Kidney epithelial cell (primary cell): ENCODE results near the gene KMT2C. TPM values are rescaled to one million over a fixed set of nuclear protein-coding genes. Genes with fewer than 3 reads are reported as not detected.

Experiments used
- DNase-seq: peaks from one replicate; pipeline ENCODE4 v3.0.0-alpha.2; 2010; ENCODE audit warnings: low read depth
- H3K27me3 ChIP-seq: 2 replicates; pipeline ENCODE4 v1.6.0; 2011; ENCODE audit warnings: low read length; ENCODE audit not compliant: control insufficient read depth, insufficient read depth
- H3K36me3 ChIP-seq: 2 replicates; pipeline ENCODE4 v1.5.1; 2011; ENCODE audit warnings: low read length; ENCODE audit not compliant: control insufficient read depth, insufficient read depth
- H3K4me3 ChIP-seq: 2 replicates; pipeline ENCODE4 v1.5.1; 2011; ENCODE audit warnings: low read depth, mild to moderate bottlenecking, control low read depth, low read length
- total RNA-seq: library from RNA; depleted of rRNA; stranded (reverse); fragments of >200 nt; gene quantifications from 2 replicates; pipeline ENCODE4 v1.2.3, GENCODE V29; 2015
- TF ChIP-seq, protein P1 (sequence below): IDR thresholded peaks from 2 replicates; pipeline ENCODE4 v1.5.1; 2011; ENCODE audit warnings: mild to moderate bottlenecking, moderate library complexity, low read length, control low read depth, inconsistent platforms; ENCODE audit not compliant: insufficient read depth, poor library complexity, severe bottlenecking

KMT2C gene
- total RNA-seq, 1 donor from 2014 or later = 29.0 TPM

DNA sequence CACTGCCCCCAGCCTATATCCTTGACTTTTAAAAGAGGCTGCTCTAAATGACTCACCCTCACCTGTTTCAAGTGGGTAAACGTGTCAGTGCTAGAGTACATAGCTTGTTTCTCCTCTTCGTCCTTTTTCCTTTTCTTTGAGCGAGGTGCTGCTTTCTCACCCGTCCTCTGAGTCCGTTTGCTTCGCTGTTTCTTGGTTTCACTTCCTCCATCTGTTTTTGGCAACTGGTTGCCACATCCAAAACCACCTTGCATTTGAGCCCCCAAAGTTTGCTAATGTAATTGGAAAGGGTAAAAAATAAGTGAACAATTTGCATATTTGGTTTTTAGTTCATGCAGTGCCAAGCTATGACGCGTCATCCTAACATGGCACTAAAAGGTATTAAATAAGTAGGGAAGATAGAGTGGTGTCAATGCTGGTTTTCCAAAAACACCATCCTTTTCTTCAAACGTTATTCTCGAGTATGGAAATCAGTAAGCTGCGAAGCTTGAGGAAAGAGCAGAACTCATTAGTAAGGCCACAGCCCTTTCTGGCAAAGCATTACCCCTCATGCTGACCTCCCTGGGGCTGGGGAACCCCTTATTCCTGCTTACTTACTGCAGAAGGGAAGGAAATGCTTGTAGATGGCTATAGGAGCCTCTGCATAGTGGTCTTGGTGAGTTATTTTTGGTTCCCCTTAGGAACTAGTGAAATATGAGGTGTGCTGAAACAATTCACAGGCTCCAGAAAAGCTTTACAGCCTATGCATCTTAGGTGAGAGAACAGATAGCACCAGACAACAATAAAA, 276.8 kb downstream of the KMT2C start:
- TF ChIP-seq, protein P1, sequence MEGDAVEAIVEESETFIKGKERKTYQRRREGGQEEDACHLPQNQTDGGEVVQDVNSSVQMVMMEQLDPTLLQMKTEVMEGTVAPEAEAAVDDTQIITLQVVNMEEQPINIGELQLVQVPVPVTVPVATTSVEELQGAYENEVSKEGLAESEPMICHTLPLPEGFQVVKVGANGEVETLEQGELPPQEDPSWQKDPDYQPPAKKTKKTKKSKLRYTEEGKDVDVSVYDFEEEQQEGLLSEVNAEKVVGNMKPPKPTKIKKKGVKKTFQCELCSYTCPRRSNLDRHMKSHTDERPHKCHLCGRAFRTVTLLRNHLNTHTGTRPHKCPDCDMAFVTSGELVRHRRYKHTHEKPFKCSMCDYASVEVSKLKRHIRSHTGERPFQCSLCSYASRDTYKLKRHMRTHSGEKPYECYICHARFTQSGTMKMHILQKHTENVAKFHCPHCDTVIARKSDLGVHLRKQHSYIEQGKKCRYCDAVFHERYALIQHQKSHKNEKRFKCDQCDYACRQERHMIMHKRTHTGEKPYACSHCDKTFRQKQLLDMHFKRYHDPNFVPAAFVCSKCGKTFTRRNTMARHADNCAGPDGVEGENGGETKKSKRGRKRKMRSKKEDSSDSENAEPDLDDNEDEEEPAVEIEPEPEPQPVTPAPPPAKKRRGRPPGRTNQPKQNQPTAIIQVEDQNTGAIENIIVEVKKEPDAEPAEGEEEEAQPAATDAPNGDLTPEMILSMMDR = no peak
- no peaks in the 10 kb centered on the region for H3K27me3 ChIP-seq
- peaks cover 4% of the 10 kb centered on the region for H3K36me3 ChIP-seq
- DNase-seq = no peak
- H3K4me3 ChIP-seq = no peak overlapping the region

DNA sequence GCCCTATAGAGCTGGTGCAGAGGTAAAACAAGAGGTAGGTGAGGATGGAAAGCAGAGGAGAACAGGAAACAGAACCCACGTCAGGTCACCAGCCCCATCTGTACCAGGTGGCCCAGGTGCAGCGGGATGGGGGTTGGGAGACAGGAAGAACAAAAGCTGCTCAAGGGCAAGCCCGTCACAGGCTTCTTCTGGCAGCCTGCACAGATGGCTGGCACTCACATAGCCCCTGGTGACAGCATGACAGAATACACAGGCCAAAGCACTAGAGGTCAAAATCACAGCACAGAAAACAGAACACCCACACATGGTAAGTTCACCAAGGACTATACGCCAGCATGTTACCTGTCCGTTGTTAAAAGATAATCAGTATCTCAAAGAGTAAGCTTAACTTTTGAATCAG, 283.5 kb downstream of the KMT2C start:
- H3K4me3 ChIP-seq = no peak overlapping the region
- DNase-seq = no peak
- H3K27me3 ChIP-seq = no peaks in the 10 kb centered on the region
- TF ChIP-seq, protein P1 = no peak
- no peaks in the 10 kb centered on the region for H3K36me3 ChIP-seq

DNA sequence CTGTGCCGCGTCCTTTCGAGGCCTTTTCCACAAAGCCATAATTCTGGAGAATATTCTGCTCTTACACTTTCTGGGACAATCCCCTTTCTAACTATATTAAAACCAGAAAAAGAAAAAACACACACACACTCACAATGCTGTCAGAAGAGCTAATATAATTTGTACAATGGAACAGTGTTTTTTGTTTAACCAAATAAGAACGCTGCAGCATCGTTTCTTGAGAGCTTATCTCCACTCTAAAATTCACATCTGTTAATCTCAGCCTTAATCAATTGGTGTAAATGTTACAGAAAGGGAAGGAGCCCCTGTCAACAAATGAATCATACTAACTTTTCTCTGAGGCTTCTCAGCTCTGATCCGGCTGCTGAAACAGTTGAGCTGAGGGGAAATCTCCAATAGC, 286.4 kb downstream of the KMT2C start:
- TF ChIP-seq, protein P1 = no peak
- H3K27me3 ChIP-seq = no peaks in the 10 kb centered on the region
- no peak overlapping the region for H3K4me3 ChIP-seq
- H3K36me3 ChIP-seq = no peaks in the 10 kb centered on the region
- no peak for DNase-seq

DNA sequence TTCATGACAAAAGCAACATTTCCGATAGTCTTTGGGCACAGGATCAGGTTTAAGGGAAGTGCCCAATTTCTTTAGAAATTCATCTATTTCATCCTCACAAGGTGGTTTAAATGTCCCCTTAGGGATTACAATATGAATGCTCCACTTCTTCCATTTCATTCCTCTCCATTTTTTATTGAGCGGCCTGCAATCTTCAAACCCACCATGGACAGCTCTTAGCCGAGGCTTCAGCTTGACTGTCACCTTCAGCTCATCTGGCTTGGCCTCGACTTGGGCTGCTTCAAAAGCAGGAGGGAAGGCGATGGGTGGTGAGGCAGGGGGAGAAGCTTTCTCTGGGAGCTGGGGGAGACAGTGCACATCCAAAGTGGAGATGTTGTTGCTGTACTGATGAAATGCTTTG, 287.1 kb downstream of the KMT2C start:
- DNase-seq = no peak
- TF ChIP-seq, protein P1 = no peak
- Histone ChIP-seq H3K36me3 (no peaks in the 10 kb centered on the region), H3K4me3 (no peak overlapping the region), H3K27me3 (no peaks in the 10 kb centered on the region)

DNA sequence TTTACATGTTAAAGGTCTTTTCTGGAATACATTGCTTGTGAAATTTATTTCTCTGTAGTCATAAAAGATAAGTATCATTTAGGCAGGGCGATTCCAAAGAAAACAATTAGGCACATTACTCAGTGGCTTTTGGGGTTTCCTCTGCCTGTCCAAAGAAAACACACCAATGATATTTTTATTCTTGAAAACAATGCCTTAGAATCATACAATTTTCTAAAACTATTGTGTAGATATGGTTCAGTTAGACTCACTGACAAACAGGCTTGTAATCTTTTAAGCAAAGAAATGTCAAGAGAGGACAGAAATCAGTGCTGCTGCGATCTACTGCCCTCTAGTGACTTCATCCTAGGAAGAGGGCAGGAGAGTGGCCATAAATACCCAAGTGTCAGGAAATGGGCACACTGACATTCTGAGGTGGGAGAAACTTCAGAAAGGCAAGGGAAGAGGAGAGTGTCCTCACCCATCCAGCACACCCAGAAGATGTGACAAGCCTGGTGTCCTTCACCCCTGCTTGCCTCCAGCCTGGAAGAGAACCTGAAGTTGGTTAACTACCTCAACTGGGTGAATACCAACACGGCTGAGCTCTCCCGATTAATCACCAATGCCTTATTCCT, 289.8 kb downstream of the KMT2C start:
- TF ChIP-seq, protein P1 = peak; percentile 73
- DNase-seq = peak; percentile 5
- H3K36me3 ChIP-seq = no peaks in the 10 kb centered on the region
- H3K4me3 ChIP-seq = no peak overlapping the region
- H3K27me3 ChIP-seq = no peaks in the 10 kb centered on the region
